OCI-LY1 (cell line): ENCODE data around the gene PARVA.
"Not testable (repeated sequence)": the region's sequence is repeated elsewhere in the genome, so short reads cannot be mapped to it uniquely, and the experiment has no call there.

Experiments
- H2AFZ ChIP-seq: fragments of 200-600 bp; sonication (generic), shearing (Covaris generic); 2 replicates; pipeline ENCODE4 v1.6.0; 2014; ENCODE audit warnings: antibody characterized with exemption, mild to moderate bottlenecking, low read length
- H3F3A ChIP-seq: fragments of 200-600 bp; sonication (generic), shearing (Covaris generic); 2 replicates; pipeline ENCODE4 v1.6.0; 2014; ENCODE audit warnings: mild to moderate bottlenecking, antibody characterized with exemption, low read length, moderate library complexity; ENCODE audit not compliant: insufficient read depth
- H3K27ac ChIP-seq: fragments of 200-600 bp; sonication (generic); 2 replicates; pipeline ENCODE4 v1.5.1; 2014; ENCODE audit warnings: low read length, mixed run types, mild to moderate bottlenecking, low read depth; ENCODE audit not compliant: poor library complexity, severe bottlenecking
- H3K27me3 ChIP-seq: fragments of 200-600 bp; sonication (generic); 2 replicates; pipeline ENCODE4 v1.6.0; 2014; ENCODE audit warnings: antibody characterized with exemption, mild to moderate bottlenecking, low read length, moderate library complexity; ENCODE audit not compliant: insufficient read depth
- H3K36me3 ChIP-seq: fragments of 200-600 bp; sonication (generic); 2 replicates; pipeline ENCODE4 v1.6.1; 2014; ENCODE audit warnings: mild to moderate bottlenecking, antibody characterized with exemption, low read length, moderate library complexity, mixed read lengths; ENCODE audit not compliant: insufficient read depth
- H3K4me1 ChIP-seq: fragments of 200-600 bp; sonication (generic); 2 replicates; pipeline ENCODE4 v1.5.1; 2014; ENCODE audit warnings: mild to moderate bottlenecking, low read length, moderate library complexity; ENCODE audit not compliant: insufficient read depth, severe bottlenecking
- H3K4me2 ChIP-seq: fragments of 200-600 bp; sonication (generic), shearing (Covaris generic); 2 replicates; pipeline ENCODE4 v1.6.1; 2014; ENCODE audit warnings: low read length
- H3K4me3 ChIP-seq: fragments of 200-600 bp; sonication (generic); 2 replicates; pipeline ENCODE4 v1.5.1; 2014; ENCODE audit warnings: low read length, low read depth, mild to moderate bottlenecking, mixed read lengths; ENCODE audit not compliant: poor library complexity, severe bottlenecking
- H3K79me2 ChIP-seq: fragments of 200-600 bp; shearing (Covaris generic); 2 replicates; pipeline ENCODE4 v1.6.1; 2016; ENCODE audit warnings: mixed run types, low read length, mixed read lengths; ENCODE audit not compliant: insufficient read depth
- H3K9ac ChIP-seq: fragments of 200-600 bp; sonication (generic), shearing (Covaris generic); 2 replicates; pipeline ENCODE4 v1.6.1; 2014; ENCODE audit warnings: mild to moderate bottlenecking, low read length, mixed read lengths
- H3K9me2 ChIP-seq: fragments of 200-600 bp; sonication (generic), shearing (Covaris generic); 2 replicates; pipeline ENCODE4 v1.6.1; 2014; ENCODE audit warnings: low read depth, mild to moderate bottlenecking, low read length, mixed read lengths
- H3K9me3 ChIP-seq: fragments of 200-600 bp; shearing (Covaris generic); 2 replicates; pipeline ENCODE4 v1.6.1; 2014; ENCODE audit warnings: low read length, mixed read lengths
- H4K20me1 ChIP-seq: fragments of 200-600 bp; sonication (generic), shearing (Covaris generic); 2 replicates; pipeline ENCODE4 v1.6.0; 2016; ENCODE audit warnings: mild to moderate bottlenecking, low read length; ENCODE audit not compliant: insufficient read depth
- EZH2 ChIP-seq: fragments of 200-600 bp; sonication (generic), shearing (Covaris generic); IDR thresholded peaks from 2 replicates; pipeline ENCODE4 v1.8.0; 2017; ENCODE audit warnings: borderline replicate concordance, mixed run types, mild to moderate bottlenecking, antibody characterized with exemption, low read length, moderate library complexity, mixed read lengths
- TF ChIP-seq, protein P1 (sequence below): fragments of 200-600 bp; sonication (generic), shearing (Covaris generic); IDR thresholded peaks from 2 replicates; pipeline ENCODE4 v1.5.1; 2017; ENCODE audit warnings: mild to moderate bottlenecking, antibody characterized with exemption, low read length, moderate library complexity, mixed read lengths

PARVA gene

DNA sequence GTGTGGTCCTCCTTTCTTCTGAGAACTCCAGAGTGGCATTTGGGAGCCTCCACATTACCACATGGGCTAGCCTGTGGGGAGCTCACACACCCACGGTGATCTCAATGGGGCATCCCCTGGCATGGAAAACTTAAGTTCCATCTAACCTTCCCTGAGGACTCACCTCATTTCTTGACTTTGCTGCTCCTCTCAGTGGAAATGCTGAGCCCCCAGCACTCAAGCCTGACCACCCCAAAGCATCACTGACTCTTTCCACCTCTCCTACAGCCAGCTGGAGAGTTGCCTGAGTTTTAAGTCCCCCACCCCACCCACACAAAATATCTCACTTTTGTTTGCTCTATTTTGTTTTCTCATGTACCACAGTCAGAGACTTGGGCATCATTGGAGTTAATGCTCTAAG, 23.8 kb upstream of the PARVA start:
- Histone ChIP-seq H3K36me3 (no peaks in the 10 kb centered on the region), H3K9me3 (no peaks in the 10 kb centered on the region), H4K20me1 (no peaks in the 10 kb centered on the region), H3K9me2 (no peaks in the 10 kb centered on the region), H3K9ac (no peak overlapping the region), H2AFZ (no peak overlapping the region), H3K27ac (no peak overlapping the region), H3K27me3 (no peaks in the 10 kb centered on the region), H3K4me3 (no peak overlapping the region), H3F3A (no peaks in the 10 kb centered on the region), H3K4me1 (no peaks in the 10 kb centered on the region), H3K79me2 (no peaks in the 10 kb centered on the region), H3K4me2 (no peak overlapping the region)
- TF ChIP-seq EZH2: no peak
- TF ChIP-seq, protein P1, sequence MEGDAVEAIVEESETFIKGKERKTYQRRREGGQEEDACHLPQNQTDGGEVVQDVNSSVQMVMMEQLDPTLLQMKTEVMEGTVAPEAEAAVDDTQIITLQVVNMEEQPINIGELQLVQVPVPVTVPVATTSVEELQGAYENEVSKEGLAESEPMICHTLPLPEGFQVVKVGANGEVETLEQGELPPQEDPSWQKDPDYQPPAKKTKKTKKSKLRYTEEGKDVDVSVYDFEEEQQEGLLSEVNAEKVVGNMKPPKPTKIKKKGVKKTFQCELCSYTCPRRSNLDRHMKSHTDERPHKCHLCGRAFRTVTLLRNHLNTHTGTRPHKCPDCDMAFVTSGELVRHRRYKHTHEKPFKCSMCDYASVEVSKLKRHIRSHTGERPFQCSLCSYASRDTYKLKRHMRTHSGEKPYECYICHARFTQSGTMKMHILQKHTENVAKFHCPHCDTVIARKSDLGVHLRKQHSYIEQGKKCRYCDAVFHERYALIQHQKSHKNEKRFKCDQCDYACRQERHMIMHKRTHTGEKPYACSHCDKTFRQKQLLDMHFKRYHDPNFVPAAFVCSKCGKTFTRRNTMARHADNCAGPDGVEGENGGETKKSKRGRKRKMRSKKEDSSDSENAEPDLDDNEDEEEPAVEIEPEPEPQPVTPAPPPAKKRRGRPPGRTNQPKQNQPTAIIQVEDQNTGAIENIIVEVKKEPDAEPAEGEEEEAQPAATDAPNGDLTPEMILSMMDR: no peak

DNA sequence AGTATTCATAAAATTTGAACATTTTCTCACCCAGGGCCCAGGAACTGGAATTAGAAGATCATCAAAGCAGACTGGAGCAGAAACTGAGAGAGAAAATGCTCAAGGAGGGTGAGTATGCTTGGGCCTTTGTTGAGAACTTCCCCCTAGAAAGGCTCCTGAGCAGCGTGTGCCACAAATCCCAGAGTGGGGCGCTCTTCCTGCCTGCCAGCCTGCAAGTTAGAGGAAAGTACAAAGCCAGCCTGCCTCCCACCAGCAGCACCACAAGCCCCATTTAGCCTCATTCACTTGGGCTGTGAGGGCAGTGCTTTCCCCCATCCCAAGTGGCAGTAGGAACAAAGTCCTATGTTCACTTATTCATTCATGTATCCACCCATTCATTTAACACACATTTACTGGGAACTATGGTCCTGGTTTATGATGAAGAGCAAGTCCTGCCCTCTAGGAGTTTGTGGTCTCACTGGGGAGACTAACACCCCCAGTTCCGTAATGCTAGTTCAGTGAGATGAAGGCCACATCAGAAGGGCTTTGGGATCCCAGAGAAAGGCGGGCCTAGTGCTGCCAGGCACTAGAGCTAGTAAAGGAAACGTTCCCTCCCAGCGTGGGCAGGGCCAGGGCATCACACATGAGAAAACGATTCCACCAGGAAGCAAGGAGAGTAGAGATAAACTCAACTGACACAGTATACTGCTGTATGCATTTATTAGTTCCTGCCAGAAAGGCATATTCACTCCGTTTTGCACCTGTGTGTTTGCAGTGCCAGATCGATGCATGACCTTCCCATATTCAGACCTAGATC, 22.4 kb upstream of the PARVA start:
- Histone ChIP-seq H3K27ac (no peak overlapping the region), H2AFZ (no peak overlapping the region), H4K20me1 (no peaks in the 10 kb centered on the region), H3K4me3 (no peak overlapping the region), H3K36me3 (no peaks in the 10 kb centered on the region), H3K27me3 (no peaks in the 10 kb centered on the region), H3F3A (no peaks in the 10 kb centered on the region), H3K9ac (no peak overlapping the region), H3K9me2 (no peaks in the 10 kb centered on the region), H3K4me2 (no peak overlapping the region), H3K4me1 (no peaks in the 10 kb centered on the region), H3K9me3 (no peaks in the 10 kb centered on the region), H3K79me2 (no peaks in the 10 kb centered on the region)
- TF ChIP-seq, protein P1: no peak
- TF ChIP-seq EZH2: no peak

DNA sequence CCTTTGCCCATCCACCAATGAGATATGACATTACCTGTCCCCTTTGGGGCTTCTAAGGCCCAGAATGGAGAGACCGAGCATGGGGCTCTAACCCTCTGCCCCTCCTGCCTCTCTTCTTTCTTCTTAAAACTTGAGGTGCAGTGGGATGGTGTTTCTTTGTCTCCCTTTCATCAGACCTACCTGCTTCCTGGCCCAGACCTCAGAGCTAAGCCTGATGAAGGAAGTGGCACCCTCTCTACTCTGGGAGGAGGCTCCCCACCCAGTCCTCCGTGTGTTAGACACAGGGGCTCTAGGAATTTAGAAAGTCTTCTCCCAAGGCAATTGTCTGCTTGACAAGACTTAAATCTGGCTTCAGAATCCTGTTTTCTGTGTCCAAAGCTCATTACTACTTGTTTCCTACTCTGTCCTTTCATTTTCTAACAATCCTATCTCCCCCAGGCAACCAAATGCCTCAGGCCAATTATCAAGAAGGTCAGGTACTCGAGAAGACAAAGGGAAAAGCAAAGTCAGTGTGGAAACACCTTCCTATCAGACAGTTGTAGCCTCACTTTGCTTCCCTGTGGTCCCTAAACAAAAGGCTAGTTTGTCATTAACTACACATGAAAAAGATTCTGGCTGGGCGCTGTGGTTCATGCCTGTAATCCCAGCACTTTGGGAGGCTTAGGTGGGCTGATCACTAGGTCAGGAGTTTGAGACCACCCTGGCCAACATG, 20.3 kb upstream of the PARVA start:
- Histone ChIP-seq H3K79me2 (no peaks in the 10 kb centered on the region), H3K9me3 (no peaks in the 10 kb centered on the region), H3K9ac (no peak overlapping the region), H3F3A (no peaks in the 10 kb centered on the region), H3K4me2 (no peak overlapping the region), H3K4me1 (no peaks in the 10 kb centered on the region), H3K9me2 (no peaks in the 10 kb centered on the region), H3K27me3 (no peaks in the 10 kb centered on the region), H3K4me3 (no peak overlapping the region), H4K20me1 (no peaks in the 10 kb centered on the region), H2AFZ (no peak overlapping the region), H3K36me3 (no peaks in the 10 kb centered on the region), H3K27ac (no peak overlapping the region)
- no peak for TF ChIP-seq EZH2
- TF ChIP-seq, protein P1: no peak

DNA sequence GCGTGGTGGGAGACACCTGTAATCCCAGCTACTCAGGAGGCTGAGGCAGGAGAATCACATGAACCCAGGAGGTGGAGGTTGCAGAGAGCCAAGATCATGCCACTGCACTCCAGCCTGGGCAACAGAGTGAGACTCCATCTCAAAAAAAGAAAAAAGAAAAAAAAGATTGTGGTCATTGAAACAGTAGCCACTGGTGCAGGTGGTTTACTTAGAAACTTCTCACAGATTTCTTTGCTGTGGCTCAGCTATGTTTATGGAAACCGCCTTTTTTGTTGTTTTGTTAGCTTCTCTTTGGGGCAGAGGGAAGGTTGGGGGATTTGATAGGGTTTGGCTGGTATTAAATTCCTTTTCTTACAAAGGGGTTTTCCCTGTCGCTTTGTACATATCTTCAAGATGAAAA, 19.7 kb upstream of the PARVA start:
- not testable (repeated sequence) for H3K9me3 ChIP-seq, H3K36me3 ChIP-seq, H3K4me2 ChIP-seq, H3K9me2 ChIP-seq, H3K4me3 ChIP-seq, H3K79me2 ChIP-seq, H2AFZ ChIP-seq, H4K20me1 ChIP-seq, H3K27me3 ChIP-seq, H3K4me1 ChIP-seq, H3K27ac ChIP-seq, H3K9ac ChIP-seq, H3F3A ChIP-seq
